ENCODE results near the gene REG4. TPM values are rescaled to one million over a fixed set of nuclear protein-coding genes. Genes with fewer than 3 reads are reported as not detected.
A peak's percentile ranks its signal among the peaks of the same experiment; 100 is the strongest.

REG4 gene
- total and polyA plus RNA-seq, 2 donors from 2014 or later: 0.34 TPM; not detected in 1

- H3K9ac ChIP-seq (ENCODE audit: low read length in 3 of 3): no peak overlapping the region
- H3K4me3 ChIP-seq (ENCODE audit: low read length in 3 of 3): no peak overlapping the region
- no peaks in the 10 kb centered on the region for H3K27me3 ChIP-seq (ENCODE audit: control insufficient read depth, insufficient read depth, low read length)
- DNase-seq: no peak
- H3K4me1 ChIP-seq (ENCODE audit: control insufficient read depth in 2 of 3, insufficient read depth in 2 of 3, low read depth in 1 of 3, low read length in 3 of 3): no peaks in the 10 kb centered on the region
- no peak for FAIRE-seq
- H3K36me3 ChIP-seq (ENCODE audit: control insufficient read depth in 2 of 3, insufficient read depth in 3 of 3, low read length in 3 of 3): no peaks in the 10 kb centered on the region
- H3K27ac ChIP-seq (ENCODE audit: low read depth in 2 of 2, low read length in 2 of 2): no peak overlapping the region
- no peak for TF ChIP-seq CTCF (IDR thresholded peaks at IDR 0.05; ENCODE audit: borderline replicate concordance, extremely low read depth, insufficient read depth)
- H3K9me3 ChIP-seq (ENCODE audit: control insufficient read depth in 2 of 3, insufficient read depth in 1 of 3, low read length in 3 of 3): no peaks in the 10 kb centered on the region
- intact Hi-C loops (cut with DNase I): no loop called here
These were observed 811 bp upstream of the REG4 start for GRCh38 chr1:119811985-119812557.

GRCh38 chr1:119808972-119809550 lies 2.2 kb downstream of the REG4 start:
- Histone ChIP-seq H3K36me3 (ENCODE audit: control insufficient read depth in 2 of 3, insufficient read depth in 3 of 3, low read length in 3 of 3) (no peaks in the 10 kb centered on the region), H3K4me3 (ENCODE audit: low read length in 3 of 3) (no peak overlapping the region), H3K27me3 (ENCODE audit: control insufficient read depth, insufficient read depth, low read length) (no peaks in the 10 kb centered on the region), H3K9me3 (ENCODE audit: control insufficient read depth in 2 of 3, insufficient read depth in 1 of 3, low read length in 3 of 3) (no peaks in the 10 kb centered on the region), H3K27ac (ENCODE audit: low read depth in 2 of 2, low read length in 2 of 2) (no peak overlapping the region), H3K9ac (ENCODE audit: low read length in 3 of 3) (no peak overlapping the region), H3K4me1 (ENCODE audit: control insufficient read depth in 2 of 3, insufficient read depth in 2 of 3, low read depth in 1 of 3, low read length in 3 of 3) (no peaks in the 10 kb centered on the region)
- FAIRE-seq (no peak), DNase-seq (peak; percentile 77 to 89 (median 82))
- peak; percentile 79 for TF ChIP-seq CTCF (IDR thresholded peaks at IDR 0.05; ENCODE audit: borderline replicate concordance, extremely low read depth, insufficient read depth)
- intact Hi-C loops (cut with DNase I): no loop called here

GRCh38 chr1:119808491-119808890 lies 2.8 kb downstream of the REG4 start:
- intact Hi-C loops (cut with DNase I): no loop called here
- H3K36me3 ChIP-seq (ENCODE audit: control insufficient read depth in 2 of 3, insufficient read depth in 3 of 3, low read length in 3 of 3): no peaks in the 10 kb centered on the region
- H3K9me3 ChIP-seq (ENCODE audit: control insufficient read depth in 2 of 3, insufficient read depth in 1 of 3, low read length in 3 of 3): no peaks in the 10 kb centered on the region
- no peak overlapping the region for H3K9ac ChIP-seq (ENCODE audit: low read length in 3 of 3)
- no peak overlapping the region for H3K27ac ChIP-seq (ENCODE audit: low read depth in 2 of 2, low read length in 2 of 2)
- H3K4me1 ChIP-seq (ENCODE audit: control insufficient read depth in 2 of 3, insufficient read depth in 2 of 3, low read depth in 1 of 3, low read length in 3 of 3): no peaks in the 10 kb centered on the region
- FAIRE-seq: no peak
- TF ChIP-seq CTCF (IDR thresholded peaks at IDR 0.05; ENCODE audit: borderline replicate concordance, extremely low read depth, insufficient read depth): no peak
- no peak for DNase-seq
- no peaks in the 10 kb centered on the region for H3K27me3 ChIP-seq (ENCODE audit: control insufficient read depth, insufficient read depth, low read length)
- H3K4me3 ChIP-seq (ENCODE audit: low read length in 3 of 3): no peak overlapping the region

Data from kidney (tissue), 14 donors.